Gastrocnemius medialis (tissue), 4 donors: Measurements from ENCODE around the gene MND1. TPM values are rescaled to one million over a fixed set of nuclear protein-coding genes. Genes with fewer than 3 reads are reported as not detected.
"Not testable (repeated sequence)": the region's sequence is repeated elsewhere in the genome, so short reads cannot be mapped to it uniquely, and the experiment has no call there.

ENCODE experiments used
- ATAC-seq, 2 donors: fragments of 150-250 bp; one replicate each; pipeline ENCODE4 v1.9.1; 2016
- DNase-seq, 2 donors: peaks; one replicate each; pipeline ENCODE4 v3.0.0-alpha.2; 2019
- H3K27ac ChIP-seq, 4 donors: fragments of 200-600 bp; sonication (generic); 1 replicate in 1 of 4; 2 replicates in 3 of 4; pipeline ENCODE4 v1.5.1; 2016 to 2018; ENCODE audit warnings: mild to moderate bottlenecking in 2 of 4, moderate library complexity in 1 of 4
- H3K27me3 ChIP-seq, 3 donors: fragments of 200-600 bp; sonication (generic) in 2 of 3; 1 replicate in 1 of 3; 2 replicates in 2 of 3; pipeline versions ENCODE4 v1.5.1 to v1.6.0; 2016 to 2019; ENCODE audit warnings: mild to moderate bottlenecking in 1 of 3, moderate library complexity in 1 of 3
- H3K36me3 ChIP-seq, 2 donors: fragments of 200-600 bp; sonication (generic) in 1 of 2; one replicate each; pipeline ENCODE4 v1.5.1; 2017 to 2018
- H3K4me1 ChIP-seq, 2 donors: fragments of 200-600 bp; sonication (generic) in 1 of 2; one replicate each; pipeline ENCODE4 v1.5.1; 2016 to 2017; ENCODE audit warnings: mild to moderate bottlenecking in 2 of 2
- H3K4me3 ChIP-seq, 4 donors: fragments of 200-600 bp; sonication (generic) in 3 of 4; 1 replicate in 1 of 4; 2 replicates in 3 of 4; pipeline ENCODE4 v1.5.1; 2016 to 2019; ENCODE audit warnings: mild to moderate bottlenecking in 2 of 4
- H3K9me3 ChIP-seq, 3 donors: fragments of 200-600 bp; sonication (generic) in 2 of 3; 1 replicate in 1 of 3; 2 replicates in 2 of 3; pipeline ENCODE4 v1.5.1; 2016 to 2019
- POLR2A ChIP-seq, 2 donors: fragments of 450-650 bp; IDR thresholded peaks; one replicate each; pipeline ENCODE4 v1.6.1; 2017; ENCODE audit warnings: antibody characterized with exemption in 2 of 2, mild to moderate bottlenecking in 2 of 2, moderate library complexity in 2 of 2
- in situ Hi-C, 4 donors: fragments of 200-750 bp; cut with MboI; loops; one replicate each; pipeline versions ENCODE4 v1.15.0 to v1.8.0; 2017; ENCODE audit warnings: low sequenced_read_pairs in 4 of 4
- intact Hi-C: fragments of 100-400 bp; cut with DNase I; formaldehyde crosslinking; loops from one replicate; pipeline ENCODE4 v1.15.1; 2023; ENCODE audit warnings: low total_unique reads
- total RNA-seq, 4 donors: library from RNA; depleted of rRNA; stranded (reverse); fragments of >200 nt; gene quantifications; one replicate each; pipeline versions ENCODE4 v1.1.0 to v1.2.3, GENCODE V29; 2016
- TF ChIP-seq, protein P1 (sequence below), 5 experiments: fragments of 450-650 bp in 3 of 5; fragments of 200-600 bp in 2 of 5; sonication (generic) in 2 of 5; IDR thresholded peaks in 4 of 5; conservative IDR thresholded peaks in 1 of 5; 1 replicate in 4 of 5; 2 replicates in 1 of 5; pipeline ENCODE4 v1.5.1; 2016 to 2019; ENCODE audit warnings: antibody characterized with exemption in 5 of 5, mild to moderate bottlenecking in 3 of 5, moderate library complexity in 3 of 5

Gene MND1
- total RNA-seq, 4 donors from 2014 or later = 1.6 TPM; not detected in 3

- TF ChIP-seq, protein P1, sequence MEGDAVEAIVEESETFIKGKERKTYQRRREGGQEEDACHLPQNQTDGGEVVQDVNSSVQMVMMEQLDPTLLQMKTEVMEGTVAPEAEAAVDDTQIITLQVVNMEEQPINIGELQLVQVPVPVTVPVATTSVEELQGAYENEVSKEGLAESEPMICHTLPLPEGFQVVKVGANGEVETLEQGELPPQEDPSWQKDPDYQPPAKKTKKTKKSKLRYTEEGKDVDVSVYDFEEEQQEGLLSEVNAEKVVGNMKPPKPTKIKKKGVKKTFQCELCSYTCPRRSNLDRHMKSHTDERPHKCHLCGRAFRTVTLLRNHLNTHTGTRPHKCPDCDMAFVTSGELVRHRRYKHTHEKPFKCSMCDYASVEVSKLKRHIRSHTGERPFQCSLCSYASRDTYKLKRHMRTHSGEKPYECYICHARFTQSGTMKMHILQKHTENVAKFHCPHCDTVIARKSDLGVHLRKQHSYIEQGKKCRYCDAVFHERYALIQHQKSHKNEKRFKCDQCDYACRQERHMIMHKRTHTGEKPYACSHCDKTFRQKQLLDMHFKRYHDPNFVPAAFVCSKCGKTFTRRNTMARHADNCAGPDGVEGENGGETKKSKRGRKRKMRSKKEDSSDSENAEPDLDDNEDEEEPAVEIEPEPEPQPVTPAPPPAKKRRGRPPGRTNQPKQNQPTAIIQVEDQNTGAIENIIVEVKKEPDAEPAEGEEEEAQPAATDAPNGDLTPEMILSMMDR (IDR thresholded peaks at IDR 0.05 in 4 of 5, conservative IDR thresholded peaks at IDR 0.05 in 1 of 5) = no peak
- no peak for TF ChIP-seq POLR2A (IDR thresholded peaks at IDR 0.05)
- ATAC-seq (no peak), DNase-seq (no peak)
- Histone ChIP-seq H3K27ac (no peak overlapping the region), H3K36me3 (no peaks in the 10 kb centered on the region), H3K4me1 (peaks cover 8 to 11% of the 10 kb centered on the region in 2 donors), H3K27me3 (no peaks in the 10 kb centered on the region), H3K9me3 (no peaks in the 10 kb centered on the region), H3K4me3 (no peak overlapping the region)
- in situ Hi-C loops = no loop called here
- intact Hi-C loops = no loop called here
These were observed 64.4 kb downstream of the MND1 start for GRCh38 chr4:153408932-153409331.

DNA sequence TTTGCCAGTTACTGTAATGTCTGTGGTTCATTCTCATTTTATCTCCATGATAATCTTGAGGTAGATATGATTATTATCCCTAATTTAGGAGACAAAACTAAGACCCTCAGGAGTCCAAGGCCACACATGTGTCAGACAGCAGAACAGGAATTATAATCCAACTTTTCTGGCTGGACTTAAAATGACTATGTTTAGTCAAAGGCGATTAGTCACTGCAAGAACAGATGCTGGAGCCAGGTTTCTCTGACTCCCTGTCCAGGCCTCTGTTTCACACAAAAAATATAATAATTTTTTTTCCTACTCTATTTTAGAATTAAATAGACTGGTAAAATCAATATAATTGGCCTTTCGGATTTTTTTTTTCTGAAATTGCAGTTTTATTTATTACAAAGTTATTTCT is 64.9 kb downstream of the MND1 start:
- DNase-seq (no peak), ATAC-seq (no peak)
- TF ChIP-seq, protein P1 (IDR thresholded peaks at IDR 0.05 in 4 of 5, conservative IDR thresholded peaks at IDR 0.05 in 1 of 5) = no peak
- TF ChIP-seq POLR2A (IDR thresholded peaks at IDR 0.05) = no peak
- Histone ChIP-seq H3K9me3 (no peaks in the 10 kb centered on the region), H3K36me3 (no peaks in the 10 kb centered on the region), H3K27ac (peak overlapping the region in 1 of 4 donors; percentile 4), H3K27me3 (no peaks in the 10 kb centered on the region), H3K4me1 (peaks cover 8 to 11% of the 10 kb centered on the region in 2 donors), H3K4me3 (no peak overlapping the region)
- in situ Hi-C loops = no loop called here
- intact Hi-C loops = no loop called here

DNA sequence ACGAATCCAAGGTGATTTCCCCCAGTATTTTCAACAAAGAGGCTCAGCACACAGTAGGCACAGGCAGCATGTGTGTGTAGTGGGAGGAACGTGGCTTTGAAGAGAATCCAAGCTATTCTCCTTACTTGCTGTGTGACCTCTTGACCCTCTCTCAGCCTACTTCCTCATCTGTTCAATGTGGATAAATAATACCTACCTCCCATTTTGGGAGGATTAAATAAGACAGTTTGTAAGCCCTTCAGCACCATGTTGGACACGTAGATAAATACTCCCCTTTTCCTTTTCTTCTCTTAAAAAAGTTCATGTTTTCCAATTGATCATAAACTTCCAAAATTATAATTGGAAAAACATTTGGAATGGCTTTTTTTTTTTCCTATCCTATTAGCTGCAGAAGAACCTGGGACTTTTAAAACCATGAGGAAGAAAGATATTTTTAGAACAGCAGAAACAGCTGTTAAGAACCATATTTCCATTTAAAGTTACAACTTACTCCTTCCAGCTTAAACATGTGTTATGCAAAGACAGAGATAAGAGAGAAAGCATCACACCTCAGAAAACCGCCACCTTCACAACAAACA is 65.5 kb downstream of the MND1 start:
- in situ Hi-C loops = no loop called here
- no peak for DNase-seq
- H3K4me1 ChIP-seq = peaks cover 8 to 11% of the 10 kb centered on the region in 2 donors
- H3K36me3 ChIP-seq = no peaks in the 10 kb centered on the region
- H3K27me3 ChIP-seq = no peaks in the 10 kb centered on the region
- no peaks in the 10 kb centered on the region for H3K9me3 ChIP-seq
- ATAC-seq = no peak
- intact Hi-C loops = no loop called here
- peak overlapping the region in 1 of 4 donors; percentile 4 for H3K27ac ChIP-seq
- H3K4me3 ChIP-seq = no peak overlapping the region
- no peak for TF ChIP-seq POLR2A (IDR thresholded peaks at IDR 0.05)
- TF ChIP-seq, protein P1 (IDR thresholded peaks at IDR 0.05 in 4 of 5, conservative IDR thresholded peaks at IDR 0.05 in 1 of 5) = no peak

- in situ Hi-C loops = no loop called here
- H3K9me3 ChIP-seq = no peaks in the 10 kb centered on the region
- H3K4me1 ChIP-seq = peaks cover 8 to 11% of the 10 kb centered on the region in 2 donors
- H3K4me3 ChIP-seq = no peak overlapping the region
- no peaks in the 10 kb centered on the region for H3K27me3 ChIP-seq
- TF ChIP-seq, protein P1 (IDR thresholded peaks at IDR 0.05 in 4 of 5, conservative IDR thresholded peaks at IDR 0.05 in 1 of 5) = no peak
- no peak for TF ChIP-seq POLR2A (IDR thresholded peaks at IDR 0.05)
- intact Hi-C loops = no loop called here
- H3K36me3 ChIP-seq = no peaks in the 10 kb centered on the region
- DNase-seq (no peak), ATAC-seq (no peak)
- no peak overlapping the region for H3K27ac ChIP-seq
These were observed 69.4 kb downstream of the MND1 start for GRCh38 chr4:153413842-153414241.

DNA sequence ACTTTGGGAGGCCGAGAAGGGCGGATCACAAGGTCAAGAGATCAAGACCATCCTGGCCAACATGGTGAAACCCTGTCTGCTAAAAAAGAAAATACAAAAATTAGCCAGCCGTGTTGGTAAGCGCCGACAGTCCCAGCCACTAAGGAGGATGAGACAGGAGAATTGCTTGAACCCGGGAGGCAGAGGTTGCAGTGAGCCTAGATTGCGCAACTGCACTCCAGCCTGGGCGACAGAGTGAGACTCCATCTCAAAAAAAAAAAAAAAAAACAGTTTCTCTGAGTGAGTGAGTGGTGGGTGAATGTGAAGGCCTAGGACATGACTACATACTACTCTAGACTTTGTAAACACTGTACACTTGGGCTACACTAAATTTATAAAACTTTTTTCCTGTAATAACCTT is 72.0 kb downstream of the MND1 start:
- intact Hi-C loops, H3K36me3 ChIP-seq, H3K27ac ChIP-seq, in situ Hi-C loops, H3K4me1 ChIP-seq, ATAC-seq, H3K4me3 ChIP-seq, H3K27me3 ChIP-seq, DNase-seq, H3K9me3 ChIP-seq: not testable (repeated sequence)
